Measurements from ENCODE around the gene MPZ.
A peak's percentile ranks its signal among the peaks of the same experiment; 100 is the strongest.

The MPZ gene

DNA sequence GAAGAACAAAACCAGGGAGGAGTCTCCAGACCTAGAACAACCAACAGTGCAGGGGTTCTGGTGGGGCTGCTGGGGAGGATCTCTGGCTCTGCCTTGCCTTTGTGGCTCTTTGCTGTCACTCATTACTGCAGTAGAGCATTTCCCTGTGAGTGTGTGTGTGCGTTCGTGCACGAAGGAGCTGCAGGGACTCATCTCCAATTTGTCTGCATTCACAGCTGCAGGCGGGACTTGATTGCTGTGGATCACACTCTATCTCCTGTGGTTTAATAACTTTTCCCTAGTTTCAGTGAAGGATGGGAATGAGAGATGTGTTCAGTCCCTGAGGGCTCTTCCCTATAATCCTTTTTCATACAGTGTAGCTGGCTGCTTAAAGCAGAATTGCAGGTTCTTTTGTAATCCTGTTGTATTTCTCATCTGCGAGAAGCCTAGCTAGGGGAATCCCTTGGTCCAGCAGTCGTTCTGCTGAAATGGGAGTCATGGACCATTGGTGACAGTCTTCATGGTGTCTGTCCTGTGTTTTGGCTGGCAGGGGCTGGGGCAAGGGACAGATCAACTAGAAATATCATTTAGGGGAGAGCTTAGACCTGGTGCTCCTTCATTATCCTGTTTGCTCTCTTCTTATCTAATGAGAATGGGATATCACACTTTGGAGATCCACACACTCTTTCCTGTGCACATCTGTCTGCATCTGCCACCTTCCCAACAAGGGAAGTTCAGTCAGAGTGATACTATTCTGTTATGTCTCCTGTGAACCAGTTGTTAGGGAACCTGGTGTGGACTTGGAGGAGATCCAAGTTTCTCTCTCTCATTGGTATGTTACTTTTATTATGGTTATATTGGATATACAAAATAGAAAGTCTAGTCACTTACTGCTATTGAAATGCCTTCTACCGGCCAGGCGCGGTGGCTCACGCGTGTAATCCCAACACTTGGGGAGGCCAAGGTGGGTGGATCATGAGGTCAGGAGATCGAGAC is 48.2 kb downstream of the MPZ start:
- Histone ChIP-seq H3K27me3 (ENCODE audit: insufficient read depth, low read length, poor library complexity) (peaks cover 16% of the 10 kb centered on the region), H4K5ac (ENCODE audit: low read length) (no peak overlapping the region), H3K4me3 (ENCODE audit: low read length) (no peak overlapping the region), H2BK5ac (ENCODE audit: low read length) (no peak overlapping the region), H3K56ac (ENCODE audit: low read length) (no peak overlapping the region), H3K36me3 (ENCODE audit: control insufficient read depth, insufficient read depth, low read length) (no peaks in the 10 kb centered on the region), H2BK15ac (replicated peaks; ENCODE audit: low read depth) (no peak overlapping the region), H3K9ac (ENCODE audit: low read length) (no peak overlapping the region), H3K4me2 (ENCODE audit: low read length) (no peak overlapping the region), H3K27ac (ENCODE audit: low read depth, low read length) (no peak overlapping the region), H4K8ac (ENCODE audit: low read depth, low read length) (no peak overlapping the region), H3K23ac (ENCODE audit: low read length) (no peak overlapping the region), H2BK120ac (ENCODE audit: low read depth, low read length) (no peak overlapping the region), H3K18ac (ENCODE audit: low read length) (no peak overlapping the region), H3K79me1 (ENCODE audit: low read length) (no peaks in the 10 kb centered on the region), H3K79me2 (ENCODE audit: control insufficient read depth, insufficient read depth, low read length) (no peaks in the 10 kb centered on the region), H3K4ac (ENCODE audit: low read depth, low read length) (no peak overlapping the region), H3K4me1 (ENCODE audit: control insufficient read depth, low read depth, low read length) (no peaks in the 10 kb centered on the region), H2AK5ac (ENCODE audit: low read length) (no peak overlapping the region)
- WGBS (ENCODE audit: extremely low coverage, insufficient coverage, low lambda C conversion rate), result no CpG with 5 or more reads among the region's 12 CpGs
- DNase-seq, result no peak

DNA sequence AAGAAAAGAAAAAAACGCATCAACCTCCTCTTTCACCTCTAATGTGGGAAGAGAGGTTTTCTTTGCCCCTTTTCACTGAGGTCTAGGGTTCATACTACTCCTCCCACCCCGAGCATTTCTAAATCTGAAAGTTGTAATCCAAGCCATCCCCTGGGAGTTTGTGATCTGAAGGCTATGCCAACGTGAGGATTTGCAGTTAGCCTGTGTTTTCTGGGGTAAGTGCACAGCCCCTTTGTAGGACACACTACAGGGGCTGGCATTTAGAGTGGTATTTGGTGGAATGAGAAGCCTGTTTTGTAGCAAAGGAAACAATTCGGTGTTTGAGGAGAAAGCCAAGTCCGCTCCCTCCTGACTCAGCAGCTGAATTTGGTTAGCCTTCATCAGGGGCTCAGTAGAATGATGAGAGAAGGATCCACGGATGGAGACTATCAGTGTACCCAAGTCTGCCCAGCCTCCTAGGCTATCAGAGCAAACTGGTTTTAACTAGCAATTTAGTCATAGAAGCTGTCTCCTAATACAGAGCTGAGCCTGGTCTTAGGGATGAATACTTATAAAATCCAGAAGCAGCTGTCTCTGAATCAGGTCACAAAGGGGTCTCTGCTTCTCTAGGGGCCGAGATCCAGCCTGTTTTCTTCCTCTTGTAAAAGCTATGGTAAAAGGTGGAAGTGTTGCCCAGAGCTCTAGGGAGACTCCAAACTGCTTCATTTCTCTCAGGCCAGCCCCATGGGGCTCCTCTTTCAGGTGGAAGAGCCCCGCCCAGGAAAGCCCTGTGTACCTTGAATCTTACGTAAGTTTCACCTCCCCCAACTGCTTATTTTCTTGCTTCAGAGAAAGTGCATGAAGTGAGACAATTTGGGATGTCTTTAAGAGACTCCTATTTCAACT is 49.1 kb downstream of the MPZ start:
- no peak overlapping the region for H3K56ac ChIP-seq (ENCODE audit: low read length)
- H2BK5ac ChIP-seq (ENCODE audit: low read length), result no peak overlapping the region
- no peaks in the 10 kb centered on the region for H3K36me3 ChIP-seq (ENCODE audit: control insufficient read depth, insufficient read depth, low read length)
- H3K18ac ChIP-seq (ENCODE audit: low read length), result no peak overlapping the region
- H3K4ac ChIP-seq (ENCODE audit: low read depth, low read length), result no peak overlapping the region
- no peak overlapping the region for H2AK5ac ChIP-seq (ENCODE audit: low read length)
- no peak overlapping the region for H3K27ac ChIP-seq (ENCODE audit: low read depth, low read length)
- H4K5ac ChIP-seq (ENCODE audit: low read length), result no peak overlapping the region
- no peak overlapping the region for H3K9ac ChIP-seq (ENCODE audit: low read length)
- no CpG with 5 or more reads among the region's 9 CpGs for WGBS (ENCODE audit: extremely low coverage, insufficient coverage, low lambda C conversion rate)
- no peak overlapping the region for H3K23ac ChIP-seq (ENCODE audit: low read length)
- H3K79me1 ChIP-seq (ENCODE audit: low read length), result no peaks in the 10 kb centered on the region
- no peaks in the 10 kb centered on the region for H3K4me1 ChIP-seq (ENCODE audit: control insufficient read depth, low read depth, low read length)
- no peak overlapping the region for H3K4me3 ChIP-seq (ENCODE audit: low read length)
- no peak overlapping the region for H2BK120ac ChIP-seq (ENCODE audit: low read depth, low read length)
- H2BK15ac ChIP-seq (replicated peaks; ENCODE audit: low read depth), result no peak overlapping the region
- H3K27me3 ChIP-seq (ENCODE audit: insufficient read depth, low read length, poor library complexity), result peaks cover 16% of the 10 kb centered on the region
- no peak overlapping the region for H3K4me2 ChIP-seq (ENCODE audit: low read length)
- DNase-seq, result no peak
- H4K8ac ChIP-seq (ENCODE audit: low read depth, low read length), result no peak overlapping the region
- no peaks in the 10 kb centered on the region for H3K79me2 ChIP-seq (ENCODE audit: control insufficient read depth, insufficient read depth, low read length)

DNA sequence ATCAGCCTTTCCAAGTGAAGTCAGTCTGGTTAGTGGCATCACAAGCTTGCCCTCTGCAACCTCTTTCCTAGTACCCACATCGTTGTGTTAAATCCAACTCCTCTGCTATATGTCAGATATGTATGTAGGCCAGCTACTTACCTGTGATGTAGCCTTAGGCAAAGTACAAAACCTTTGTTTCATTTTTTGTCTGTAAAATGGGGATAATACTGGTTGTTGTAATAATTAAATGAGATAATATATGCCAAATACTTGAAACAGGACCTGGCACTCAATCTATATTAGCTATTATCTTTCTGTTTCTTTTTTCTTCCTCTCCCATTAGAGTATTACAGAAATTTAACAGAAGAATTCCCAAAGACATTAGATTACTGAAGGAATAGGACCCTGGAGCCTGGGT is 50.0 kb downstream of the MPZ start:
- no peak overlapping the region for H3K27ac ChIP-seq (ENCODE audit: low read depth, low read length)
- no peak overlapping the region for H3K23ac ChIP-seq (ENCODE audit: low read length)
- no peaks in the 10 kb centered on the region for H3K36me3 ChIP-seq (ENCODE audit: control insufficient read depth, insufficient read depth, low read length)
- H3K4me2 ChIP-seq (ENCODE audit: low read length), result no peak overlapping the region
- no peak overlapping the region for H2BK120ac ChIP-seq (ENCODE audit: low read depth, low read length)
- H3K4ac ChIP-seq (ENCODE audit: low read depth, low read length), result no peak overlapping the region
- H3K79me2 ChIP-seq (ENCODE audit: control insufficient read depth, insufficient read depth, low read length), result no peaks in the 10 kb centered on the region
- H3K9ac ChIP-seq (ENCODE audit: low read length), result no peak overlapping the region
- H3K27me3 ChIP-seq (ENCODE audit: insufficient read depth, low read length, poor library complexity), result peaks cover 16% of the 10 kb centered on the region
- no peak overlapping the region for H2BK15ac ChIP-seq (replicated peaks; ENCODE audit: low read depth)
- no peak overlapping the region for H3K4me3 ChIP-seq (ENCODE audit: low read length)
- no peak for DNase-seq
- no peak overlapping the region for H4K8ac ChIP-seq (ENCODE audit: low read depth, low read length)
- H2AK5ac ChIP-seq (ENCODE audit: low read length), result no peak overlapping the region
- no peak overlapping the region for H3K18ac ChIP-seq (ENCODE audit: low read length)
- H3K56ac ChIP-seq (ENCODE audit: low read length), result no peak overlapping the region
- no peak overlapping the region for H4K5ac ChIP-seq (ENCODE audit: low read length)
- no peaks in the 10 kb centered on the region for H3K79me1 ChIP-seq (ENCODE audit: low read length)
- H2BK5ac ChIP-seq (ENCODE audit: low read length), result no peak overlapping the region
- WGBS (ENCODE audit: extremely low coverage, insufficient coverage, low lambda C conversion rate), result no CpG with 5 or more reads among the region's 1 CpG
- no peaks in the 10 kb centered on the region for H3K4me1 ChIP-seq (ENCODE audit: control insufficient read depth, low read depth, low read length)

DNA sequence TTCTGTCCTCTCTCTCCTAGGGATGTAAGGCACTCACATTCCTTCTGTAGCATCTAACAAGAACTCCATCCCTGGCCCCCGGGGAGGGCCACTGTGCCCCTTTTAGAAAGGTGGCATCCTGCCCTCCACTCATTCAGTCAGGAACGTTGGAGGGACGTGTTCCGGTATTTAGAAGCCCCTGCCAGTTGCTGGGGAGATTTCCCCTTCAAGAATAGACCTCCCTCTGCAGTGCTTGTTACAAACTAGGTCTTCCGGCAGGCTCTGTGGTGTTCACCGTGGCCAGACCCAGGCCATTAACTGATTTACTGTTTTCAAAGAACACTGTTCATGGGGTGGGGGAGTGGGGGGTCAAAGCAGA is 50.4 kb downstream of the MPZ start:
- no peak overlapping the region for H3K18ac ChIP-seq (ENCODE audit: low read length)
- H4K8ac ChIP-seq (ENCODE audit: low read depth, low read length), result no peak overlapping the region
- no peak overlapping the region for H3K56ac ChIP-seq (ENCODE audit: low read length)
- no peak overlapping the region for H3K4me3 ChIP-seq (ENCODE audit: low read length)
- H3K4me2 ChIP-seq (ENCODE audit: low read length), result no peak overlapping the region
- no CpG with 5 or more reads among the region's 6 CpGs for WGBS (ENCODE audit: extremely low coverage, insufficient coverage, low lambda C conversion rate)
- H3K4me1 ChIP-seq (ENCODE audit: control insufficient read depth, low read depth, low read length), result no peaks in the 10 kb centered on the region
- no peaks in the 10 kb centered on the region for H3K79me1 ChIP-seq (ENCODE audit: low read length)
- no peaks in the 10 kb centered on the region for H3K79me2 ChIP-seq (ENCODE audit: control insufficient read depth, insufficient read depth, low read length)
- H3K4ac ChIP-seq (ENCODE audit: low read depth, low read length), result no peak overlapping the region
- H3K27me3 ChIP-seq (ENCODE audit: insufficient read depth, low read length, poor library complexity), result peaks cover 16% of the 10 kb centered on the region
- H2BK5ac ChIP-seq (ENCODE audit: low read length), result no peak overlapping the region
- no peak overlapping the region for H3K23ac ChIP-seq (ENCODE audit: low read length)
- H3K27ac ChIP-seq (ENCODE audit: low read depth, low read length), result no peak overlapping the region
- no peak overlapping the region for H3K9ac ChIP-seq (ENCODE audit: low read length)
- no peak for DNase-seq
- H4K5ac ChIP-seq (ENCODE audit: low read length), result no peak overlapping the region
- H2AK5ac ChIP-seq (ENCODE audit: low read length), result no peak overlapping the region
- no peaks in the 10 kb centered on the region for H3K36me3 ChIP-seq (ENCODE audit: control insufficient read depth, insufficient read depth, low read length)
- no peak overlapping the region for H2BK15ac ChIP-seq (replicated peaks; ENCODE audit: low read depth)
- H2BK120ac ChIP-seq (ENCODE audit: low read depth, low read length), result no peak overlapping the region

DNA sequence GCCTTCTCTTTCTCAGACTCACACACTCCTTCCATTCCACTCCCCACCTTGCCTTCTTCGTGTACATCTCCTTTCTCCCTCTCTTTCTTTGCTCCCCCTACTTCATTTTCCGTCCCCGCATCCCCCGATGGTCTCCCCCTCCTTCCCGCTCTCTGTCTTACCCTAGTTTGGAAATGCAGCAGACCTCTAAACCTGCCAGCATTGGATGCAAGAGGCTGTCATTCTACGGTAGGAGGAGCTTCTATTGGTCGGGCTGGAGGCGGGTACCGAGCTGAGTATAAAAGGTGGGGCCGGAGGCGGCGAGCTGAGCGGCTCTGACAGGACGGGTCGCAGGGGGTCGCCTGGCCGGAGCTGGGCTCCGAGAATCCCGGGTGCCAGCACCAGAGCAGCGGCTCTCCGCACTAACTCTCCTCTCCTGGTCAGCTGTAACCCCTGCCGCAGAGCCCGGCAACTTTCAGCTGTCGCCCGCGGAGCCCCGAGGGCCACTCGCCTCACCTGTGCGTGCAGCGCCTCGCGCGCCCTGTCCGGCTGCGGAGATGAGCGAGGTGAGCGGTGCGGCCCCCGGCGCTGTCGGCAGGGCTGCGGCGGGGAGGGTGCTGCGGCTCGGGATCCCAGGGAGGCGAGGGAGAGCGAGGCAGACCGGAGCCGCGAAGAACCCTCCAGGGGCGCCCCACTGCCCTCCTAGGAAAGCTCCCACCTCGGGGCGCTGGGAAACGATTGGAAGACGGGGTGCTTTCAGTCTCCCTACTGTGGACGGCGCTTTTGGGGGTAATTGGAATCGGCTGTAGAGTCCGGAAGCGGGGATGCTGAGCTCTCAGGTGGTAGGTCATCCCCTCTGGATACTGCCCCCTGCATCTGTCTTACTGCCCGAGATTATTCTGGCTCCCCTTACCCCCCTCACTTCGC is 51.1 kb downstream of the MPZ start, which contains the start of gene PCP4L1:
PCP4L1 (plus strand) TSS at position 307 of the 906 bp plus-strand sequence; CDS start at position 537, 230 bp downstream.
- Histone ChIP-seq H4K8ac (ENCODE audit: low read depth, low read length) (no peak within 1 kb of the TSS), H3K4me3 (ENCODE audit: low read length) (peak within 1 kb of the TSS; percentile 48), H3K56ac (ENCODE audit: low read length) (peak within 1 kb of the TSS; percentile 77), H3K9ac (ENCODE audit: low read length) (peak within 1 kb of the TSS; percentile 62), H3K4me1 (ENCODE audit: control insufficient read depth, low read depth, low read length) (no peaks in the 10 kb centered on the region), H3K79me2 (ENCODE audit: control insufficient read depth, insufficient read depth, low read length) (no peaks in the 10 kb centered on the region), H3K4me2 (ENCODE audit: low read length) (peak within 1 kb of the TSS; percentile 88), H3K79me1 (ENCODE audit: low read length) (no peaks in the 10 kb centered on the region), H3K23ac (ENCODE audit: low read length) (no peak within 1 kb of the TSS), H2BK5ac (ENCODE audit: low read length) (no peak within 1 kb of the TSS), H4K5ac (ENCODE audit: low read length) (no peak within 1 kb of the TSS), H2BK15ac (replicated peaks; ENCODE audit: low read depth) (no peak within 1 kb of the TSS), H2BK120ac (ENCODE audit: low read depth, low read length) (no peak within 1 kb of the TSS), H3K27ac (ENCODE audit: low read depth, low read length) (no peak within 1 kb of the TSS), H3K4ac (ENCODE audit: low read depth, low read length) (no peak within 1 kb of the TSS), H3K36me3 (ENCODE audit: control insufficient read depth, insufficient read depth, low read length) (no peaks in the 10 kb centered on the region), H3K27me3 (ENCODE audit: insufficient read depth, low read length, poor library complexity) (peaks cover 16% of the 10 kb centered on the region), H2AK5ac (ENCODE audit: low read length) (no peak within 1 kb of the TSS), H3K18ac (ENCODE audit: low read length) (no peak within 1 kb of the TSS)
- WGBS (ENCODE audit: extremely low coverage, insufficient coverage, low lambda C conversion rate), result no CpG with 5 or more reads among the region's 62 CpGs
- peak; percentile 94 for DNase-seq
